ENCODE data around the gene CABCOCO1.

The CABCOCO1 gene

GRCh38 chr10:61628151-61628874 is 34.4 kb upstream of the CABCOCO1 start:
- H3K4me1 ChIP-seq (ENCODE audit: control insufficient read depth, insufficient read depth, low read length), result peaks cover 17% of the 10 kb centered on the region
- no peak overlapping the region for H3K4me3 ChIP-seq (ENCODE audit: low read depth, low read length)
- H3K9ac ChIP-seq (ENCODE audit: low read length), result no peak overlapping the region
- no peaks in the 10 kb centered on the region for H3K36me3 ChIP-seq (ENCODE audit: control insufficient read depth, insufficient read depth, low read length)
- no peaks in the 10 kb centered on the region for H3K27me3 ChIP-seq (ENCODE audit: control insufficient read depth, insufficient read depth, low read length)
- no peaks in the 10 kb centered on the region for H3K9me3 ChIP-seq (ENCODE audit: control insufficient read depth, insufficient read depth, low read depth, low read length)
- H3K27ac ChIP-seq (ENCODE audit: low read depth, low read length), result no peak overlapping the region

- H3K4me1 ChIP-seq (ENCODE audit: control insufficient read depth, insufficient read depth, low read length), result peaks cover 17% of the 10 kb centered on the region
- H3K27ac ChIP-seq (ENCODE audit: low read depth, low read length), result no peak overlapping the region
- no peaks in the 10 kb centered on the region for H3K36me3 ChIP-seq (ENCODE audit: control insufficient read depth, insufficient read depth, low read length)
- no peak overlapping the region for H3K4me3 ChIP-seq (ENCODE audit: low read depth, low read length)
- no peaks in the 10 kb centered on the region for H3K9me3 ChIP-seq (ENCODE audit: control insufficient read depth, insufficient read depth, low read depth, low read length)
- no peaks in the 10 kb centered on the region for H3K27me3 ChIP-seq (ENCODE audit: control insufficient read depth, insufficient read depth, low read length)
- no peak overlapping the region for H3K9ac ChIP-seq (ENCODE audit: low read length)
Measured at GRCh38 chr10:61628875-61629513, 33.7 kb upstream of the CABCOCO1 start.

GRCh38 chr10:61629576-61629975 is 33.2 kb upstream of the CABCOCO1 start:
- H3K27ac ChIP-seq (ENCODE audit: low read depth, low read length), result no peak overlapping the region
- no peaks in the 10 kb centered on the region for H3K27me3 ChIP-seq (ENCODE audit: control insufficient read depth, insufficient read depth, low read length)
- no peaks in the 10 kb centered on the region for H3K9me3 ChIP-seq (ENCODE audit: control insufficient read depth, insufficient read depth, low read depth, low read length)
- H3K4me1 ChIP-seq (ENCODE audit: control insufficient read depth, insufficient read depth, low read length), result peaks cover 17% of the 10 kb centered on the region
- H3K4me3 ChIP-seq (ENCODE audit: low read depth, low read length), result no peak overlapping the region
- no peaks in the 10 kb centered on the region for H3K36me3 ChIP-seq (ENCODE audit: control insufficient read depth, insufficient read depth, low read length)
- H3K9ac ChIP-seq (ENCODE audit: low read length), result no peak overlapping the region

GRCh38 chr10:61632057-61632670 is 30.6 kb upstream of the CABCOCO1 start:
- Histone ChIP-seq H3K9me3 (ENCODE audit: control insufficient read depth, insufficient read depth, low read depth, low read length) (no peaks in the 10 kb centered on the region), H3K27ac (ENCODE audit: low read depth, low read length) (no peak overlapping the region)

GRCh38 chr10:61633665-61634064 is 29.1 kb upstream of the CABCOCO1 start:
- Histone ChIP-seq H3K27me3 (ENCODE audit: control insufficient read depth, insufficient read depth, low read length) (no peaks in the 10 kb centered on the region), H3K27ac (ENCODE audit: low read depth, low read length) (no peak overlapping the region), H3K36me3 (ENCODE audit: control insufficient read depth, insufficient read depth, low read length) (no peaks in the 10 kb centered on the region), H3K4me1 (ENCODE audit: control insufficient read depth, insufficient read depth, low read length) (peaks cover 14% of the 10 kb centered on the region), H3K4me3 (ENCODE audit: low read depth, low read length) (no peak overlapping the region), H3K9ac (ENCODE audit: low read length) (no peak overlapping the region), H3K9me3 (ENCODE audit: control insufficient read depth, insufficient read depth, low read depth, low read length) (no peaks in the 10 kb centered on the region)

More at GRCh38 chr10:61632057-61632670, 30.6 kb upstream of the CABCOCO1 start:
- H3K36me3 ChIP-seq (ENCODE audit: control insufficient read depth, insufficient read depth, low read length), result no peaks in the 10 kb centered on the region
- no peaks in the 10 kb centered on the region for H3K27me3 ChIP-seq (ENCODE audit: control insufficient read depth, insufficient read depth, low read length)
- peaks cover 17% of the 10 kb centered on the region for H3K4me1 ChIP-seq (ENCODE audit: control insufficient read depth, insufficient read depth, low read length)
- no peak overlapping the region for H3K4me3 ChIP-seq (ENCODE audit: low read depth, low read length)
- no peak overlapping the region for H3K9ac ChIP-seq (ENCODE audit: low read length)

GRCh38 chr10:61634746-61635145 is 28.0 kb upstream of the CABCOCO1 start:
- Histone ChIP-seq H3K9me3 (ENCODE audit: control insufficient read depth, insufficient read depth, low read depth, low read length) (no peaks in the 10 kb centered on the region), H3K4me1 (ENCODE audit: control insufficient read depth, insufficient read depth, low read length) (peaks cover 4% of the 10 kb centered on the region), H3K36me3 (ENCODE audit: control insufficient read depth, insufficient read depth, low read length) (no peaks in the 10 kb centered on the region), H3K9ac (ENCODE audit: low read length) (no peak overlapping the region), H3K4me3 (ENCODE audit: low read depth, low read length) (no peak overlapping the region), H3K27ac (ENCODE audit: low read depth, low read length) (no peak overlapping the region), H3K27me3 (ENCODE audit: control insufficient read depth, insufficient read depth, low read length) (no peaks in the 10 kb centered on the region)

- peaks cover 6% of the 10 kb centered on the region for H3K4me1 ChIP-seq (ENCODE audit: control insufficient read depth, insufficient read depth, low read length)
- no peaks in the 10 kb centered on the region for H3K9me3 ChIP-seq (ENCODE audit: control insufficient read depth, insufficient read depth, low read depth, low read length)
- H3K9ac ChIP-seq (ENCODE audit: low read length), result no peak overlapping the region
- no peaks in the 10 kb centered on the region for H3K36me3 ChIP-seq (ENCODE audit: control insufficient read depth, insufficient read depth, low read length)
- H3K27me3 ChIP-seq (ENCODE audit: control insufficient read depth, insufficient read depth, low read length), result no peaks in the 10 kb centered on the region
- no peak overlapping the region for H3K27ac ChIP-seq (ENCODE audit: low read depth, low read length)
- H3K4me3 ChIP-seq (ENCODE audit: low read depth, low read length), result no peak overlapping the region
Measured at GRCh38 chr10:61635471-61635870, 27.3 kb upstream of the CABCOCO1 start.

GRCh38 chr10:61635932-61636331 is 26.8 kb upstream of the CABCOCO1 start:
- Histone ChIP-seq H3K9me3 (ENCODE audit: control insufficient read depth, insufficient read depth, low read depth, low read length) (no peaks in the 10 kb centered on the region), H3K27me3 (ENCODE audit: control insufficient read depth, insufficient read depth, low read length) (no peaks in the 10 kb centered on the region), H3K27ac (ENCODE audit: low read depth, low read length) (no peak overlapping the region), H3K4me1 (ENCODE audit: control insufficient read depth, insufficient read depth, low read length) (peaks cover 6% of the 10 kb centered on the region), H3K4me3 (ENCODE audit: low read depth, low read length) (no peak overlapping the region), H3K36me3 (ENCODE audit: control insufficient read depth, insufficient read depth, low read length) (no peaks in the 10 kb centered on the region), H3K9ac (ENCODE audit: low read length) (no peak overlapping the region)

GRCh38 chr10:61639952-61640351 is 22.8 kb upstream of the CABCOCO1 start:
- no peaks in the 10 kb centered on the region for H3K36me3 ChIP-seq (ENCODE audit: control insufficient read depth, insufficient read depth, low read length)
- H3K9me3 ChIP-seq (ENCODE audit: control insufficient read depth, insufficient read depth, low read depth, low read length), result no peaks in the 10 kb centered on the region
- H3K4me1 ChIP-seq (ENCODE audit: control insufficient read depth, insufficient read depth, low read length), result peaks cover 17% of the 10 kb centered on the region; the same call in 1 of the 2 replicates
- no peak overlapping the region for H3K9ac ChIP-seq (ENCODE audit: low read length)
- H3K4me3 ChIP-seq (ENCODE audit: low read depth, low read length), result no peak overlapping the region
- no peaks in the 10 kb centered on the region for H3K27me3 ChIP-seq (ENCODE audit: control insufficient read depth, insufficient read depth, low read length)
- no peak overlapping the region for H3K27ac ChIP-seq (ENCODE audit: low read depth, low read length)

GRCh38 chr10:61640856-61641255 is 21.9 kb upstream of the CABCOCO1 start:
- no peaks in the 10 kb centered on the region for H3K9me3 ChIP-seq (ENCODE audit: control insufficient read depth, insufficient read depth, low read depth, low read length)
- no peaks in the 10 kb centered on the region for H3K27me3 ChIP-seq (ENCODE audit: control insufficient read depth, insufficient read depth, low read length)
- H3K4me1 ChIP-seq (ENCODE audit: control insufficient read depth, insufficient read depth, low read length), result peaks cover 17% of the 10 kb centered on the region; the same call in 1 of the 2 replicates
- H3K36me3 ChIP-seq (ENCODE audit: control insufficient read depth, insufficient read depth, low read length), result no peaks in the 10 kb centered on the region
- no peak overlapping the region for H3K4me3 ChIP-seq (ENCODE audit: low read depth, low read length)
- H3K9ac ChIP-seq (ENCODE audit: low read length), result no peak overlapping the region
- no peak overlapping the region for H3K27ac ChIP-seq (ENCODE audit: low read depth, low read length)

GRCh38 chr10:61642150-61642571 is 20.6 kb upstream of the CABCOCO1 start:
- no peaks in the 10 kb centered on the region for H3K27me3 ChIP-seq (ENCODE audit: control insufficient read depth, insufficient read depth, low read length)
- H3K4me3 ChIP-seq (ENCODE audit: low read depth, low read length), result no peak overlapping the region
- no peak overlapping the region for H3K27ac ChIP-seq (ENCODE audit: low read depth, low read length)
- H3K36me3 ChIP-seq (ENCODE audit: control insufficient read depth, insufficient read depth, low read length), result no peaks in the 10 kb centered on the region
- no peak overlapping the region for H3K9ac ChIP-seq (ENCODE audit: low read length)
- peaks cover 17% of the 10 kb centered on the region; the same call in 1 of the 2 replicates for H3K4me1 ChIP-seq (ENCODE audit: control insufficient read depth, insufficient read depth, low read length)
- no peaks in the 10 kb centered on the region for H3K9me3 ChIP-seq (ENCODE audit: control insufficient read depth, insufficient read depth, low read depth, low read length)

Measured in HUES6 (cell line).